ENCODE measurements around the gene FUT8. TPM values are rescaled to one million over a fixed set of nuclear protein-coding genes. Genes with fewer than 3 reads are reported as not detected.

The FUT8 gene
- total RNA-seq, 4 donors from 2014 or later = 7.9 to 27.5 (median 12.8) TPM

- no peak for DNase-seq
- intact Hi-C loops (cut with DNase I; ENCODE audit: low total_unique reads) = no loop called here
- 76 to 81% methylated on average over 2 of the region's 2 CpGs for WGBS, 2 donors (ENCODE audit: low coverage in 1 of 2)
- no peak overlapping the region for H3K4me3 ChIP-seq
- H3K9me3 ChIP-seq = peaks cover 0 to 8% of the 10 kb centered on the region in 2 donors
- H3K27me3 ChIP-seq = no peaks in the 10 kb centered on the region
- no peak overlapping the region for H3K27ac ChIP-seq
- peaks cover 0 to 9% (median 6%) of the 10 kb centered on the region in 4 donors for H3K4me1 ChIP-seq
- peaks cover 0 to 8% (median 0%) of the 10 kb centered on the region in 4 donors for H3K36me3 ChIP-seq
- TF ChIP-seq EP300 (IDR thresholded peaks at IDR 0.05; ENCODE audit: low read depth) = no peak
- in situ Hi-C loops (cut with MboI; ENCODE audit: low pct_ligation_motif_present in 1 of 4, low pct_unique_long_range_greater_than_20kb in 1 of 4, low sequenced_read_pairs in 3 of 4) = no loop called here
Measured at GRCh38 chr14:65560340-65561027, 148.0 kb downstream of the FUT8 start.

GRCh38 chr14:65564370-65564769, 151.8 kb downstream of the FUT8 start:
- WGBS, 2 donors (ENCODE audit: low coverage in 1 of 2) = 80 to 91% methylated on average over 4 of the region's 4 CpGs

DNA sequence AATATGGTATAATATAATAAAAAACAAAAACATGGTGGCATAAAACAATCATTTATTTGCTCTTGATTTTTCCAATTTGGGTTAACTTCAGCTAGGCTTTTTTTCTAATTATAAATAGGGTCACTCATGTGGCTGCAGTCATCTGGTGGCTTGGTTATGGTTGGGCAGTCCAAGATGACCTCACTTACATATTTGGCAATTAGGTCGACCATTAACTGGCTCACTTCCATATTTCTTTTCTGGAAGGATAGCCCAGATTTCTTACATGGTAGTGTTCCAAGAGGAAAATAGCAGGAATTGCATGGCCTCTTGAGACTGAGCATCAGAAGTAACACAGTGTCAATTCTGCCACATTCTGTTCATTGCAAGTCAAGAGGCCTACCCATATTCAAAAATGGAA, 153.4 kb downstream of the FUT8 start:
- intact Hi-C loops (cut with DNase I; ENCODE audit: low total_unique reads) = no loop called here
- in situ Hi-C loops (cut with MboI; ENCODE audit: low pct_ligation_motif_present in 1 of 4, low pct_unique_long_range_greater_than_20kb in 1 of 4, low sequenced_read_pairs in 3 of 4) = no loop called here

More at GRCh38 chr14:65564370-65564769, 151.8 kb downstream of the FUT8 start:
- peaks cover 0 to 8% (median 0%) of the 10 kb centered on the region in 4 donors for H3K36me3 ChIP-seq
- no peaks in the 10 kb centered on the region for H3K27me3 ChIP-seq
- no peak overlapping the region for H3K27ac ChIP-seq
- no peak overlapping the region for H3K4me3 ChIP-seq
- peaks cover 0 to 8% of the 10 kb centered on the region in 2 donors for H3K9me3 ChIP-seq
- in situ Hi-C loops (cut with MboI; ENCODE audit: low pct_ligation_motif_present in 1 of 4, low pct_unique_long_range_greater_than_20kb in 1 of 4, low sequenced_read_pairs in 3 of 4) (no loop called here), intact Hi-C loops (cut with DNase I; ENCODE audit: low total_unique reads) (no loop called here)
- DNase-seq = no peak
- TF ChIP-seq, protein P1, sequence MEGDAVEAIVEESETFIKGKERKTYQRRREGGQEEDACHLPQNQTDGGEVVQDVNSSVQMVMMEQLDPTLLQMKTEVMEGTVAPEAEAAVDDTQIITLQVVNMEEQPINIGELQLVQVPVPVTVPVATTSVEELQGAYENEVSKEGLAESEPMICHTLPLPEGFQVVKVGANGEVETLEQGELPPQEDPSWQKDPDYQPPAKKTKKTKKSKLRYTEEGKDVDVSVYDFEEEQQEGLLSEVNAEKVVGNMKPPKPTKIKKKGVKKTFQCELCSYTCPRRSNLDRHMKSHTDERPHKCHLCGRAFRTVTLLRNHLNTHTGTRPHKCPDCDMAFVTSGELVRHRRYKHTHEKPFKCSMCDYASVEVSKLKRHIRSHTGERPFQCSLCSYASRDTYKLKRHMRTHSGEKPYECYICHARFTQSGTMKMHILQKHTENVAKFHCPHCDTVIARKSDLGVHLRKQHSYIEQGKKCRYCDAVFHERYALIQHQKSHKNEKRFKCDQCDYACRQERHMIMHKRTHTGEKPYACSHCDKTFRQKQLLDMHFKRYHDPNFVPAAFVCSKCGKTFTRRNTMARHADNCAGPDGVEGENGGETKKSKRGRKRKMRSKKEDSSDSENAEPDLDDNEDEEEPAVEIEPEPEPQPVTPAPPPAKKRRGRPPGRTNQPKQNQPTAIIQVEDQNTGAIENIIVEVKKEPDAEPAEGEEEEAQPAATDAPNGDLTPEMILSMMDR (IDR thresholded peaks at IDR 0.05) = no peak
- no peak for TF ChIP-seq EP300 (IDR thresholded peaks at IDR 0.05; ENCODE audit: low read depth)
- TF ChIP-seq POLR2A (IDR thresholded peaks at IDR 0.05) = no peak
- no peak for TF ChIP-seq POLR2AphosphoS5 (IDR thresholded peaks at IDR 0.05)
- no peaks in the 10 kb centered on the region for H3K4me1 ChIP-seq

GRCh38 chr14:65566820-65567522, 154.4 kb downstream of the FUT8 start:
- Histone ChIP-seq H3K27me3 (no peaks in the 10 kb centered on the region), H3K36me3 (no peaks in the 10 kb centered on the region), H3K27ac (no peak overlapping the region), H3K4me3 (no peak overlapping the region), H3K4me1 (no peaks in the 10 kb centered on the region), H3K9me3 (peaks cover 0 to 8% of the 10 kb centered on the region in 2 donors)
- WGBS, 2 donors (ENCODE audit: low coverage in 1 of 2) = 78 to 83% methylated on average over 4 to 5 of the region's 5 CpGs
- intact Hi-C loops (cut with DNase I; ENCODE audit: low total_unique reads) (no loop called here), in situ Hi-C loops (cut with MboI; ENCODE audit: low pct_ligation_motif_present in 1 of 4, low pct_unique_long_range_greater_than_20kb in 1 of 4, low sequenced_read_pairs in 3 of 4) (no loop called here)
- TF ChIP-seq POLR2A (IDR thresholded peaks at IDR 0.05) = no peak
- TF ChIP-seq EP300 (IDR thresholded peaks at IDR 0.05; ENCODE audit: low read depth) = no peak
- no peak for TF ChIP-seq POLR2AphosphoS5 (IDR thresholded peaks at IDR 0.05)
- TF ChIP-seq, protein P1 (IDR thresholded peaks at IDR 0.05) = no peak
- DNase-seq = no peak

More for the DNA sequence above, 153.4 kb downstream of the FUT8 start:
- Histone ChIP-seq H3K9me3 (peaks cover 0 to 8% of the 10 kb centered on the region in 2 donors), H3K27ac (no peak overlapping the region), H3K4me3 (no peak overlapping the region), H3K27me3 (no peaks in the 10 kb centered on the region), H3K4me1 (no peaks in the 10 kb centered on the region), H3K36me3 (peaks cover 0 to 8% (median 0%) of the 10 kb centered on the region in 4 donors)
- TF ChIP-seq, protein P1 (IDR thresholded peaks at IDR 0.05) = no peak
- TF ChIP-seq POLR2AphosphoS5 (IDR thresholded peaks at IDR 0.05) (no peak), POLR2A (IDR thresholded peaks at IDR 0.05) (no peak), EP300 (IDR thresholded peaks at IDR 0.05; ENCODE audit: low read depth) (no peak)
- no peak for DNase-seq
- WGBS, 2 donors (ENCODE audit: low coverage in 1 of 2) = 69% methylated on average over 1 of the region's 1 CpG; no CpG with 5 or more reads in 1 of the 2 donors
